DMS79 treated with DMSO at 0.1 percent for 48 hours (cell line): ENCODE data around the gene TMEM61.
"Not testable (repeated sequence)": the region's sequence is repeated elsewhere in the genome, so short reads cannot be mapped to it uniquely, and the experiment has no call there.

Experiments used
- DNase-seq: peaks from one replicate; lab custom pipeline; 2025; lab: John Stamatoyannopoulos, UW

The TMEM61 gene

GRCh38 chr1:54962612-54963395, 17.6 kb upstream of the TMEM61 start:
- DNase-seq = no peak

- DNase-seq = not testable (repeated sequence)
Measured at GRCh38 chr1:54963829-54964228, 16.6 kb upstream of the TMEM61 start.

GRCh38 chr1:54965624-54966340, 14.6 kb upstream of the TMEM61 start:
- peak; percentile 67 for DNase-seq

- no peak for DNase-seq
Measured at GRCh38 chr1:54967372-54967771, 13.1 kb upstream of the TMEM61 start.

- peak; percentile 74 for DNase-seq
Measured at GRCh38 chr1:54968551-54968950, 11.9 kb upstream of the TMEM61 start.

- DNase-seq = no peak
Measured at GRCh38 chr1:54969879-54970278, 10.5 kb upstream of the TMEM61 start.

- no peak for DNase-seq
Measured at GRCh38 chr1:54970901-54971300, 9.5 kb upstream of the TMEM61 start.

- DNase-seq = no peak
Measured at GRCh38 chr1:54971317-54971791, 9.1 kb upstream of the TMEM61 start.

GRCh38 chr1:54972436-54972835, 8.0 kb upstream of the TMEM61 start:
- no peak for DNase-seq

- no peak for DNase-seq
Measured at GRCh38 chr1:54973205-54973921, 7.1 kb upstream of the TMEM61 start.

- DNase-seq = peak; percentile 22
Measured at GRCh38 chr1:54975356-54976108, 4.9 kb upstream of the TMEM61 start.

- DNase-seq = peak; percentile 15
Measured at GRCh38 chr1:54976747-54977146, 3.7 kb upstream of the TMEM61 start.

- no peak for DNase-seq
Measured at GRCh38 chr1:54977533-54978297, 2.7 kb upstream of the TMEM61 start.

GRCh38 chr1:54978528-54979326, 1.7 kb upstream of the TMEM61 start:
- no peak for DNase-seq

GRCh38 chr1:54979327-54979891, 1.0 kb upstream of the TMEM61 start:
- DNase-seq = no peak

GRCh38 chr1:54980046-54980527, 341 bp upstream of the TMEM61 start:
- DNase-seq = no peak

GRCh38 chr1:54981466-54981865, 1.0 kb downstream of the TMEM61 start:
- DNase-seq = no peak

GRCh38 chr1:54982739-54983138, 2.3 kb downstream of the TMEM61 start:
- DNase-seq = peak; percentile 25

GRCh38 chr1:54984131-54984842, 3.9 kb downstream of the TMEM61 start:
- DNase-seq = peak; percentile 60
